ENCODE data around the gene CCDC146.
"Not testable (repeated sequence)": the region's sequence is repeated elsewhere in the genome, so short reads cannot be mapped to it uniquely, and the experiment has no call there.

DNA sequence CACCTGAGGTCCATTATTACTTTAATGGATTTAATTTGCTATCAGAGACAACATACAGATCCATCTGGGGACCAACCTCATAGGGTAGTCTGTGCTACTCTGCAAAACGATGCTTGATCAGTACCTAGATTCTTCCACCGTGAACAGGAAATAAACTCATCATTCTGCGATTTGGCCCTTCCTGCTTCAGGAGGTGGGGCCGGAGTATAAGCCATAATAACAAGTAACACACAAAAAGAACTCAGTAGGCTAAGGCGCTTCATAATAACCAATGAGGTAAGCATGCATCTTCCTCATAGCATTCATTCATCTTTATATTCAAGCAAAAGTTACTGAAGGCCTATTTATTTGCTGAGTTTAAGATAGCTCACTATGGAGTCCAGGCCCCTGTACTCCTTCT, 42.8 kb upstream of the CCDC146 start:
- TF ChIP-seq, protein P1, sequence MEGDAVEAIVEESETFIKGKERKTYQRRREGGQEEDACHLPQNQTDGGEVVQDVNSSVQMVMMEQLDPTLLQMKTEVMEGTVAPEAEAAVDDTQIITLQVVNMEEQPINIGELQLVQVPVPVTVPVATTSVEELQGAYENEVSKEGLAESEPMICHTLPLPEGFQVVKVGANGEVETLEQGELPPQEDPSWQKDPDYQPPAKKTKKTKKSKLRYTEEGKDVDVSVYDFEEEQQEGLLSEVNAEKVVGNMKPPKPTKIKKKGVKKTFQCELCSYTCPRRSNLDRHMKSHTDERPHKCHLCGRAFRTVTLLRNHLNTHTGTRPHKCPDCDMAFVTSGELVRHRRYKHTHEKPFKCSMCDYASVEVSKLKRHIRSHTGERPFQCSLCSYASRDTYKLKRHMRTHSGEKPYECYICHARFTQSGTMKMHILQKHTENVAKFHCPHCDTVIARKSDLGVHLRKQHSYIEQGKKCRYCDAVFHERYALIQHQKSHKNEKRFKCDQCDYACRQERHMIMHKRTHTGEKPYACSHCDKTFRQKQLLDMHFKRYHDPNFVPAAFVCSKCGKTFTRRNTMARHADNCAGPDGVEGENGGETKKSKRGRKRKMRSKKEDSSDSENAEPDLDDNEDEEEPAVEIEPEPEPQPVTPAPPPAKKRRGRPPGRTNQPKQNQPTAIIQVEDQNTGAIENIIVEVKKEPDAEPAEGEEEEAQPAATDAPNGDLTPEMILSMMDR (IDR thresholded peaks at IDR 0.05; ENCODE audit: low read depth, low read length): not testable (repeated sequence)
- TF ChIP-seq, protein P2, sequence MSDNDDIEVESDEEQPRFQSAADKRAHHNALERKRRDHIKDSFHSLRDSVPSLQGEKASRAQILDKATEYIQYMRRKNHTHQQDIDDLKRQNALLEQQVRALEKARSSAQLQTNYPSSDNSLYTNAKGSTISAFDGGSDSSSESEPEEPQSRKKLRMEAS (IDR thresholded peaks at IDR 0.05; ENCODE audit: low read depth, low read length): not testable (repeated sequence)
